Limb (tissue), 2 donors: ENCODE measurements around the gene FANCM.

Source experiments
- DNase-seq, 2 donors: peaks; one replicate each; pipeline ENCODE4 v3.0.0-alpha.2; 2016; ENCODE audit errors: extremely low spot score in 2 of 2

Gene FANCM, protein sequence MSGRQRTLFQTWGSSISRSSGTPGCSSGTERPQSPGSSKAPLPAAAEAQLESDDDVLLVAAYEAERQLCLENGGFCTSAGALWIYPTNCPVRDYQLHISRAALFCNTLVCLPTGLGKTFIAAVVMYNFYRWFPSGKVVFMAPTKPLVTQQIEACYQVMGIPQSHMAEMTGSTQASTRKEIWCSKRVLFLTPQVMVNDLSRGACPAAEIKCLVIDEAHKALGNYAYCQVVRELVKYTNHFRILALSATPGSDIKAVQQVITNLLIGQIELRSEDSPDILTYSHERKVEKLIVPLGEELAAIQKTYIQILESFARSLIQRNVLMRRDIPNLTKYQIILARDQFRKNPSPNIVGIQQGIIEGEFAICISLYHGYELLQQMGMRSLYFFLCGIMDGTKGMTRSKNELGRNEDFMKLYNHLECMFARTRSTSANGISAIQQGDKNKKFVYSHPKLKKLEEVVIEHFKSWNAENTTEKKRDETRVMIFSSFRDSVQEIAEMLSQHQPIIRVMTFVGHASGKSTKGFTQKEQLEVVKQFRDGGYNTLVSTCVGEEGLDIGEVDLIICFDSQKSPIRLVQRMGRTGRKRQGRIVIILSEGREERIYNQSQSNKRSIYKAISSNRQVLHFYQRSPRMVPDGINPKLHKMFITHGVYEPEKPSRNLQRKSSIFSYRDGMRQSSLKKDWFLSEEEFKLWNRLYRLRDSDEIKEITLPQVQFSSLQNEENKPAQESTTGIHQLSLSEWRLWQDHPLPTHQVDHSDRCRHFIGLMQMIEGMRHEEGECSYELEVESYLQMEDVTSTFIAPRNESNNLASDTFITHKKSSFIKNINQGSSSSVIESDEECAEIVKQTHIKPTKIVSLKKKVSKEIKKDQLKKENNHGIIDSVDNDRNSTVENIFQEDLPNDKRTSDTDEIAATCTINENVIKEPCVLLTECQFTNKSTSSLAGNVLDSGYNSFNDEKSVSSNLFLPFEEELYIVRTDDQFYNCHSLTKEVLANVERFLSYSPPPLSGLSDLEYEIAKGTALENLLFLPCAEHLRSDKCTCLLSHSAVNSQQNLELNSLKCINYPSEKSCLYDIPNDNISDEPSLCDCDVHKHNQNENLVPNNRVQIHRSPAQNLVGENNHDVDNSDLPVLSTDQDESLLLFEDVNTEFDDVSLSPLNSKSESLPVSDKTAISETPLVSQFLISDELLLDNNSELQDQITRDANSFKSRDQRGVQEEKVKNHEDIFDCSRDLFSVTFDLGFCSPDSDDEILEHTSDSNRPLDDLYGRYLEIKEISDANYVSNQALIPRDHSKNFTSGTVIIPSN (N-terminal part only)

DNA sequence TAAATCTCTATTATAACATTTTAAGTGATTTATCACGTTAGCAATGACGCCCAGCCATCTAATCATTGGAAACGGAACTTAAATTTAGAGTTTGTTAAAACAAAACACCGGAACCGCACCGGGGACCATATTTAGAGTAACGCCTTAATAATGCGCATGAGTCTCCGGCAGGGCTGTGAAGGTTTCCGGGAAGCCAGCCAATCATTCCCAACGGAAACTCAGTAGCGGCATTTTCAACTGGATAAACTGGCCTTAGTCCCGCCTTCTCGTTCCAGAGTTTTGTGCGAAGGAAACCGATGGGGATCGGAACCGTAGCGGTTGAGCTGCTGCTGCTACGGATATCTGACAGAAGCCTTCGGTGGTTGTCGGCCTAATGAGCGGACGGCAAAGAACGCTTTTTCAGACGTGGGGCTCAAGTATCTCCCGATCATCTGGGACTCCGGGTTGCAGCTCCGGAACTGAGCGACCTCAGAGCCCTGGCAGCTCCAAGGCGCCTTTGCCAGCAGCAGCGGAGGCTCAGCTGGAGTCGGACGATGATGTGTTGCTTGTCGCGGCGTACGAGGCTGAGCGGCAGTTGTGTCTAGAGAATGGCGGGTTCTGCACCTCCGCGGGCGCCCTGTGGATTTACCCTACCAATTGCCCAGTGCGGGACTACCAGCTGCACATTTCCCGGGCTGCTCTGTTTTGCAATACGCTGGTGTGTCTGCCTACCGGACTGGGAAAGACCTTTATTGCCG, at the start of gene FANCM:
Gene FANCM (plus strand): TSS at position 272 of the 737 bp plus-strand sequence. CDS start 102 bp downstream, at position 374.
- peak; percentile 92 to 97 for DNase-seq

DNA sequence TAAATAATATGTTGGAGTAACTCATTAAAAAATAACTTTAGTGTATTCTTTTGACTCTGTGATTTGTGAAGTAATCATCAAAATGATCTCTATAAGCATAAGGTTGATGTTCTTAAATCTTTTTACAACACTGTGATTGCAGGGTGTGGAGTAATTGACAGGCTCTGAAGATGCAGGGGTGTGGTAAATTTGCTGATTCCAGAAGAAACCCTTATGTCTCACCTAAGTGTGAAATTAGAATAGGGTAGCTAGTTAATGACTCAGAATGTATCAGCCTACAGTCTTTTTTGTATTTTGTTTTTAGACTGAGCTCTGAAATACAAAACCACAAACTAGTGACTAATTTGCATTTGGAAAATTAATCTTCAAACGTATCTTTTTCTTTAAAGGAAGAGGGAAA, 45.9 kb upstream of the FANCM start:
- no peak for DNase-seq

DNA sequence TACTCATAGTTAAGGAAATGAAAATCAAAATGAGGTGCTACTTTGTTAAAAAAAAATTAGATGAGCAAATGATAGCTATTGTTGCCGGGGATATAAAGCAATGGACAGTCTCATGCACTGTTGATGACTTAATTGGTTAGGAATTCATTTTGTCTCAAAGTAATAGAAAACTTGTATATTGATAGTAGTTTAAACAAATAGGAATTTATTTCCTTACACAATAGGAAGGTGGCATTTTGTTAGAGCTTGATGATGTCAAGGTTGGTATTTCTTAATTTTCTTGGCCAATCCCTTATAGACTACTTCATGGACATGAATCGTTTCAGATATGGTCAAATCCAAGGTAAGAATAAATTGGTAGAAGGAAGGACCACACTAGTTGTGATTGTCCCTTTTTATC, 44.0 kb upstream of the FANCM start:
- no peak for DNase-seq

DNA sequence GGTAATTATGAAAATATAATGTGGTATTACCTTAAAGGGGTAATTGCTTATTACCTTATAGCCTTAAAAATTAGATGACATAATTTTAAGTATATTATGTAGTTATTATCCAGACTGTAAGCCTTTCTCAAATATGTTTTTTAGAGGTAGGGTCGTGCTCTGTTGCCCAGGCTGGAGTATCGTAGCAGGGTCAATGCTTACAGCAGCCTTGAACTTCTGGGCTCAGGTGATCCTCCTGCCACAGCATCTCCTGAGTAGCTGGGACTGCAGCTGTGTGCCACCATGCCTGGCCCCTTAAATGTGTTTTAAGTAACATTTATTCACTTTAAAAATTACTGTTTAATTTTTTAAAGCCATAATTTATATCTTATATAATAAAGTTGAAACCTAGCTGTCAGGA, 41.5 kb upstream of the FANCM start:
- no peak for DNase-seq

DNA sequence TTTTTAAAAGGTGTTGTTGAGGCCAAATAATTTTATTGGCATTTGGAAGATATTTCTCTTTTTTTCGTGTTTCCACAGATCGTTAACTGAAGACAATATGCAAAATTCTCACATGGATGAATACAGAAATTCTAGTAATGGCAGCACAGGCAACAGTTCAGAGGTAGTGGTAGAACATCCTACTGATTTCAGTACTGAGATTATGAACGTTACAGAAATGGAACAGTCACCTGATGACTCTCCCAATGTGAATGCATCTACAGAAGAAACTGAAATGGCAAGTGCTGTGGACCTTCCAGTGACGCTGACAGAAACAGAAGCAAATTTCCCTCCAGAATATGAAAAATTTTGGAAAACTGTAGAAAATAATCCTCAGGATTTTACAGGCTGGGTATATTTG, 40.6 kb upstream of the FANCM start:
- no peak for DNase-seq

DNA sequence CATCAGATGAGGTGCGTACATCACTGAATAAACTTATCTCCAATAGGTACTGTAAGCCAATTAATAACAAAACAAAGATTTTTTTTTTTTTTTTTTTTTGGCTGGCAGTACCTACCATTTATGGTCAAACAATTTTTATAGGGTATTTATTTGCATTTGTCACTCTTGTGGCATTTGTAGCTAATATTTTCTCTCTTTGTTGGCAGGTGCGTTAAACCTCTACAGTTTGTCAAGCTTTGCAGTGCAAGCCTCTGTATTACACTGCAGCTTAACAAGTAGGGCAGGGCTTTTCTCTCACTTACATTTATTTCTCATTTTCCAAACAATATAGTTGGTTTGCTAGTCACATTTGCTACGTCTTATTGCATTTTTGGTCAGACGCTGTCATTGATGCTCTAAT, 39.5 kb upstream of the FANCM start:
- DNase-seq, result no peak

DNA sequence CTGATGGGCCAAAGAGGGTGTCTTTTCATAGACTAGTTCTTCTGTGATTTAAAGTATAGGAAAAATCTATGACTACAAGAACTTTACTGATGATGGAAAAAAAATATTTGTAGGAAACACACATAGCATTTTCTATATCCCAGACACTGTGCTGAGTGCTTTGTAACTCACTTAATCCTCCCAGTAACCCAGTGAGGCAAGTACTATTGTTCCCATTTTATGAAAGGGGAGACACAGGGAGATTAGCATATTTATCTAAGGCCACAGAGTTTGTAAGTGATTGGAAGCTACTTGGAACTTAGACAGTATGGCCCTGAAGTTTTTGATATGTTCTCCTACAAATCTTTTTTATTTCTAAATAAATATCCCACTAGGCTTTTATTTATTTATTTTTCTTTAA, 31.9 kb upstream of the FANCM start:
- DNase-seq, result no peak

DNA sequence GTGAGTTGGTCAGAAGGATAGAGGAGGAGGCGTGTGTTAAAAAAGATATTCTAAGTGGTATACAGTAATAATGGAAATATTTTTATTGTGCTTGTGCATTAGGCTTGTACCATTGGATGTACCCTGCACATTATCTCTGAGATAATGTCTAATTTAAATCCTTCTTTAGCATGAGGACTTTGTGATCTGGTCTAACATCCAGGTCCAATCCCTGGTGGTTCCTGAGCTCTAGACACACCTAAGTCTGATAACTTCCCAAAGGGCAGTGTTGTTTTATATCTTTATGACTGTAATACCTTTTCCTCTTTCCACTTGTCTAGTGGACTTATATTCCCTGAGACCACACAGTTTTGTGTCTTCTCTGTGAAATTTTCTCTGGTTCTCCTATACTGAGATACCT, 31.2 kb upstream of the FANCM start:
- no peak for DNase-seq

DNA sequence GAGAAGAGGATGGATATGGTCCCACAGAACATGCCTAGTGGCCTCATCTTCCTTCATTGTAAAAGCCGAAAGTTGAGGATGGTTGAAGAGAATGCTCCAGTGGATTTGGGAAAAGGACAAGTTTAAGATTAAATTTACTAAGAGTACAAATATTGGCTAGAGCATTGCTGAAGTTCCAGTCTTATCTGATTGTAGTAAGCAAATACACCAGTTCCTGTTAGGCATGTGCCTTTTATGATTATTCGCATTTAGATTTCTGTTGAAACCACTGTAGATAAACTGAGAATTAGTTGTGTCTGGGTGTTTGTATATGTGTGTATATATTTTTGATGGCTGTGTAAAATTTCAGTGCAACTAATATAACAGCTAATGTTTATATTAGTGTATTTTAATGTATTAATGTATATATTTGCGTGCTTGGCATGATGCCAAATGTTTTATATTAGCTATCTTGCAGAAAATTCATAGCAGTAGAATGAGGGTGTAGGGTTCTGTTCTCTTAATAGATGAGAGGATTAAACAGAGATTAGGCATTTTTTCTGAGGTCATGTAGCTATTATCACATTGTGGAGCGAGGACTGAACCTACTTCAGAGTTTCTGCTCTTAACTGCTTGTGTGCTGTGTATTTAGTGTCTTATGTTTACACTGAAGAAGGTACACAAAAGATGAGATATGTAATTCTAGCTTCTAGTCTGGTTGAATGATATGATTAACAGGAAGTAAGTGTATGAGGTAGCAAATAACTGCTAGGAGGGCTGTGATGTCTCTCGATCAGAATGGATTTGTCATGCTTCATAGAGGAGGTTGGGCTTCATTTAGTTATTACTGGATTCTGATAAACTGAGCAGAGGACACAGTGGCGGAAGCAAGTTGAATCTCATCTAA, 22.6 kb upstream of the FANCM start:
- no peak for DNase-seq

DNA sequence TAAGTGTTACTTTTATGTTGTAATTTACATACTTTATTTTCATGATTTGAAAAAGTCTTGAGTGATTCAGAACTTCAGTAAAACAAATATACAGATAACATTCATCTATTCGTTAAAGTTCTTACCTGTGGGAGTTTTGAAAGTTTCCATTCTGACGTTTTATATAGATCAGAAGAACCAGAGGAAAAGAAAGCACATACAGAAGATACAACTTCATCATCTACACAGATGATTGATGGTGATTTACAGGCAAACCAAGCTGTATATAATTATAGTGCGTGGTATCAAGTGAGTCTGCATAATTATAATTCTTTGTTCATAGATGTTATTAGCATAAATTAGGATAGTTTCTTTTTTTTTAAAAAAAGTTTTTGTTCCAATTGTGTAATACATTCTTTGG, 21.4 kb upstream of the FANCM start:
- DNase-seq, result no peak

DNA sequence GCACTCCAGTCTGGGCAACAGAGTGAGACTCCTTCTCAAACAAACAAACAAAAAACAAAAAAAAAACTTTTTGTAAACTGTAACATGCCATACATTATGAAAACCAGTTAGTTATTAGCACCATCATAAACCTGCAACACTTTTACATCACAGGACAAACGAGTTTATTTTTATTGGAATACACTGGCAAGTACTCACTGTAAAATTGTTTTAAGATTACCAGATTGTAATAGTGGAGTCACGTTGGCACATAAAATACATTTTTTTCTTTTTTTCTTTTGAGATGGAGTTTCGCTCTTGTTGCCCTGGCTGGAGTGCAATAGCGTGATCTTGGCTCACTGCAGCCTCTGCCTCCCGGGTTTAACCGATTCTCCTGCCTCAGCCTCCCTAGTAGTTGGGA, 17.1 kb upstream of the FANCM start:
- no peak for DNase-seq

DNA sequence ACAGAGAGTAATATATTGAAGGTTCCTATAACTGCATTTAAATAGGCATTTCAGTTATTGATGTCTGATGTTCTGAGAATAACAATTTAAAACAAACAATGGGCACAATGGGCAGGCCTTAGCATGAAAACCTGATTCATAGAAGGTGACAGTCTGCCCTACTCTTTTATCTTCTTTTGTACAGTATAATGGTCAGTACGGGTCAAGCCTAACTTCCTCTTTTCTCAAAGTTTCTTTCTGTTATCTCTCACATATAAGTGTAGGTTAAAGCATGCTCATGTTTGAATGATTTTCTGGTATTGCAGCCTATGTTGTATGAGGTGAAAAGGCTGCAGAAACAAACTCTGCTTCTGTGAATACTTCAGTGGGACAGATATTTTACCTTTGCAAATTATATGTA, 15.6 kb upstream of the FANCM start:
- no peak for DNase-seq

DNA sequence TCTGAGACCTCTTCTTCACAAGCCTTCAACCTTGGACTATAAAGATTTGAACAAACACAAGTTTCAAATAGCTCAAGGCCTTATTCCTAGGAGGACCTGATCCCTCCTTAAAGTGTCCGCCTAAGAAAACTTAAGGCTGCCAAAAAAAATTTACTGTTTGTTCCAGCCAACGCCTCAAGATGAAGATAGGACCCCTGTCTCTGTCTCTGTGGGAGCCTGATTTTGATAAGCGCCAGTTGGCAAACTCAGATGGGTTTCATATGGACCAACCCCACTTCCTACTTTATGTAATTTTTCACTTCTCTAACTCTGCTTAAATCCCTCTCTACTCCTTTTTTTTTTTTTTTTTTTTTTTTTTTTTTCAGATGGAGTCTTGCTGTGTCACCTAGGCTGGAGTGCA, 12.5 kb upstream of the FANCM start:
- DNase-seq, result no peak

DNA sequence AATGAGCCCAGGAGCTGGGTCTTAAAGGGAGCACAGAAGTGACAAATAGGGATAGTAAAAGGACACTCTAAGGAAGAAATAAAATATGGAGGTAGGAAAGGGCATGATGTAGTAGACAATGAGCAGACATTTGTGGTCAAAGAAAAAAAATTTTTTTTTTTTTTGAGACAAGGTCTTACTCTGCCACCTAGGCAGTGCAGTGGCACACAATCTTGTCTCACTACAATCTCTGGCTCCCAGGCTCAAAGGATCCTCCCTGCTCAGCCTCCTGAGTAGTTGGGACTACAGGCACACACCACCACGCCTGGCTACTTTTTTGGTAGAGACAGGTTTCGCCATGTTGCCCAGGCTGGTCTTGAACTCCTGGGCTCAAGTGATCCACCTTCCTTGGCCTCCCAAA, 10.0 kb upstream of the FANCM start:
- no peak for DNase-seq

DNA sequence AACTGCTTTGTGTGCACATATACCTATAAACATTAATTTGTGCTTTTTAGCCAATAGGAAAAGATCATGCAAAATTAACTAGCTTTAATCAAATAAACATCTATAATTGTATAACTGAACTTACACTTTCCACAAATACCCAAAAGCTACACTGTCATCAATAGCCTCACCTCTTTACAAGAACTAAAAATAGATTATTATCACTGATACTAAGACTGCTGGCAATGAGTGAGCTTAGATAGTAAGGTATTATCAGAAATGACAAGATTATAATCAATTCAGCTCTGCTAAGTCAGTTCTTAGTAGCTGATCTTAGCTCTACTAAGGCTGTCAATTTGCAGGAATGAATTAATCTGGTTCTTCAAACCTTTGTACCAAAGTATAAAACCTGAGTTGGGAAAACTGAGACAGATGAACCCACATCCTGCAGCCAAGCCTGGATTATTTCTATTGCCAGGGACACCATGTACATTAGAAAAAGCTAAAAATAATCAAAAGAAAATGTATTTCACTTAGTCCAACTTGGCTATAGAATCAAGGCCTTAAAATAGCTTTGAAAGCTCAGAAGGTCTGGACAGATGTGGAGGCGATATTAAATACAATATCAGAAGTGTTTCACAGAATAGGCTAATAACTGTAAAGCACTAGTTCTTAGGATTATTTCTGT, 6.6 kb upstream of the FANCM start:
- DNase-seq, result no peak

DNA sequence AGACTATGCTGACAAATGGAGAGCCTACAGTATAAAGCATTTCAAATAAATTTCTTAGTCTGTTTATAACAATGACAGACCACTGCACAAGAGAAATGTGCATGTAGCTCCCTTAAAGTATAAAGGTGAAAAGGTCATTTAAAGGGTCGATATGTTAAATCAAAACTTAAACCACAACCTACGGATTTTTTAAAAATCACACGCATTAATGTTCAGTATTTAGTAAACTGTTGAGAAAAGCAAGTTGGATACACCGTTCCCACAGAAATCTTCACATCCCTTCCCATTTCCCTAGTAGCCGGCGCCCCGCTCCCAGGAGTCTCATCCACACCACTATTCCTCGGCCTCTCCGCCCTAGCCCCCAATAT, 2.1 kb upstream of the FANCM start:
- DNase-seq, result no peak

DNA sequence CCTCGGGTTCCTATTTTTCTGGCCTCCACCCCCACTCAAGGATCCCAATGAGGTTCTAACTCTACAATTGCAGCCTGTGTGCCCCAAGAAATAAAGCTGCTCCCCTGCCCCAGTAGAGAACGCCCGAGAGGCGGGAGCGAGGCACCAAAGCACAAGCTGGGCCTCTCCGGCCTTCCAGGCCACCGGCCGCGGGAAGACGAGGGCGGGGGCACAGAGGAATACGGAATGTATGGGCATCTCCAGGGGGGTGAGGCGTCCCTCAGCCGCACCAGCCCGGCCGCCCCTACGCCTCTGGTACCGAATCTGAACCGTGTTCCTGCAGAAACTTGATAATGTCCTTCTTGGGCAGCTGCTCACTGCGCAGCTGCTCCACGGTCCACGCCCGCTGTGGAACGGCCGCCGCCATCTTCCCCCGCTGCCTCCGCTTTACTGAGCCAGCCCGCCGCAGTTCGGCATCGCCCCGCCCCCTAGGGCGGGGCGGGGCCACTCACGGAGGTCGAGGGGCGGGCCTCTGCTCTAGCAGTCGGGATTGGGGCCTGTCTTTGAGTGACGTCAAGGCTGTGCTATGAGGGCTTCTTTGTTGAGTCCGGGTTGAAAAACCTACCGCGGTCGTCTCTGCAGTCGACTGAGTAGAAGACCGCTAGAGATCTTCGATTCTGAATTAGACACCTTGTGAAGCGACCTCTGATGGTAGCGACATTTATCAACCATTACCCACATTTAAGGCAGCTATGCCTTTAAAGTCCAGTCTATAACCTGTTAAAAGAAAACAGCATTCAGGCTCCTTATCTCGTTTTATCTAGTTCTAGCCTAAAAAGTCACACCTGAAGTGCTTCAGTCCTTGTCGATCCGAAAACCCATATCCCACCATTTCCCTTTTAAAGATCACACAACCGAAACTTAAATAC, 1.4 kb upstream of the FANCM start, which contains the start of gene FKBP3:
Gene FKBP3 (minus strand): TSS at position 431 of the 908 bp plus-strand sequence. CDS start 25 bp downstream, at position 406.
- DNase-seq, result peak; percentile 97 to 99

DNA sequence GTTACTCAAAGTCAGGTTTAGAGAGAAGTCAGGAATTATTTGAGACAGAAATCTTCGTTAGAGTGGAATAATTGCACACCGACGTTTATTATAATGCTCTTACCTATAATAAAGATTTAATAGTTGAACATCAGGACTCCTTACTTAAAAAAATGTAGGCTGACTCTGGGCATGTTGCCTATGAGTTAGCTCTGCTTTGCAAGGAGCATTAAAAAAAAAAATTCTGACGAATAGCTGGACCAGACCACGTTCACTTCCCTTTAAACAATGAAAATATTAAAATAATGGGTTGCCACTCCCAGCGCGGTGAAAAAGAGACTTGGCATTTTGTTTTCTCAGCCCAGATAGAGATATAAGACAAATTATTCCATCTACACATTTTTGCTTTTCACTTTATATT, 574 bp upstream of the FANCM start:
- DNase-seq, result no peak
